Brain microvascular endothelial cell (primary cell): ENCODE results near the gene SDHB.

Source experiments
- DNase-seq: peaks from one replicate; pipeline ENCODE4 v3.0.0-alpha.2; 2020
- H3K27ac ChIP-seq: fragments of 250-450 bp; sonication (Bioruptor Pico); 2 replicates; pipeline ENCODE4 v1.5.1; 2020; ENCODE audit warnings: mild to moderate bottlenecking, moderate library complexity
- H3K27me3 ChIP-seq: fragments of 250-450 bp; sonication (Bioruptor Pico); replicated peaks from 2 replicates; pipeline ENCODE4 v1.5.1; 2020; ENCODE audit warnings: mild to moderate bottlenecking
- H3K36me3 ChIP-seq: fragments of 250-450 bp; sonication (Bioruptor Pico); replicated peaks from 2 replicates; pipeline ENCODE4 v1.5.1; 2020; ENCODE audit warnings: mild to moderate bottlenecking
- H3K4me3 ChIP-seq: 2 replicates; pipeline ENCODE4 v1.5.1; 2011; ENCODE audit warnings: low read depth, mild to moderate bottlenecking, control low read depth, low read length, moderate library complexity
- CTCF ChIP-seq: IDR thresholded peaks from 2 replicates; pipeline ENCODE4 v1.5.1; 2011; ENCODE audit warnings: low read depth, mild to moderate bottlenecking, moderate library complexity, low read length, control low read depth, inconsistent platforms; ENCODE audit errors: missing control alignments
- in situ Hi-C: cut with HindIII; loops from 2 replicates; pipeline ENCODE4 v1.10.0; 2017; ENCODE audit warnings: low sequenced_read_pairs, low pct_ligation_motif_present

SDHB gene

GRCh38 chr1:17047924-17048323 is 5.9 kb downstream of the SDHB start:
- Histone ChIP-seq H3K27ac (no peak overlapping the region), H3K27me3 (no peaks in the 10 kb centered on the region), H3K36me3 (peaks cover 22% of the 10 kb centered on the region), H3K4me3 (no peak overlapping the region)
- no peak for TF ChIP-seq CTCF
- in situ Hi-C loops, result no loop called here
- DNase-seq, result no peak

GRCh38 chr1:17046334-17046657 is 7.5 kb downstream of the SDHB start:
- no peaks in the 10 kb centered on the region for H3K27me3 ChIP-seq
- H3K27ac ChIP-seq, result no peak overlapping the region
- no peak overlapping the region for H3K4me3 ChIP-seq
- TF ChIP-seq CTCF, result no peak
- in situ Hi-C loops, result no loop called here
- peaks cover 33% of the 10 kb centered on the region for H3K36me3 ChIP-seq
- no peak for DNase-seq

GRCh38 chr1:17045634-17046333 is 8.0 kb downstream of the SDHB start:
- Histone ChIP-seq H3K4me3 (no peak overlapping the region), H3K36me3 (peaks cover 35% of the 10 kb centered on the region), H3K27ac (no peak overlapping the region), H3K27me3 (no peaks in the 10 kb centered on the region)
- DNase-seq, result peak; percentile 31
- in situ Hi-C loops, result no loop called here
- peak; percentile 64 for TF ChIP-seq CTCF

GRCh38 chr1:17045150-17045549 is 8.7 kb downstream of the SDHB start:
- Histone ChIP-seq H3K4me3 (no peak overlapping the region), H3K27ac (no peak overlapping the region), H3K36me3 (peaks cover 40% of the 10 kb centered on the region), H3K27me3 (no peaks in the 10 kb centered on the region)
- no peak for DNase-seq
- in situ Hi-C loops, result no loop called here
- TF ChIP-seq CTCF, result no peak

DNA sequence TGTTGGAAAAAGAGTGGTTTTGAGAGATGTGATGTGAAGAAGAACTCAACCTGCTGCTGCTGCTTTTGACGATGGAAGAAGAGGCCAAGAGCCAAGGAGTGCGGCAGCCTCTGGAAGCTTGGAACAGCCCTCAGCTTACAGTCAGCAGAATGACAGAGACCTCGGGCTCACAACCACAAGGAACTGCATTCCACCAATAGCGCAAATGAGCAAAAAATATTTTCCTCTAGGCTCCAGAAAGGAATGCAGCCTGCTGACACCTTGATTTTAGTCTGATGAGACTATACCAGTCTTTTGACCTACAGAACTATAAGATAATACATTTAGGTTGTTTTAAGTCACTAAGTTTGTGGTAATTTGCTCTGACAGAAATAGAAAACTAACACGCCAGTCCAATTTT is 10.2 kb downstream of the SDHB start:
- H3K27me3 ChIP-seq, result no peaks in the 10 kb centered on the region
- in situ Hi-C loops, result no loop called here
- no peak overlapping the region for H3K27ac ChIP-seq
- H3K4me3 ChIP-seq, result no peak overlapping the region
- no peak for DNase-seq
- peaks cover 39% of the 10 kb centered on the region for H3K36me3 ChIP-seq
- no peak for TF ChIP-seq CTCF

- peaks cover 40% of the 10 kb centered on the region for H3K36me3 ChIP-seq
- H3K27me3 ChIP-seq, result no peaks in the 10 kb centered on the region
- in situ Hi-C loops, result no loop called here
- no peak overlapping the region for H3K4me3 ChIP-seq
- peak overlapping the region; percentile 12 for H3K27ac ChIP-seq
- no peak for TF ChIP-seq CTCF
- no peak for DNase-seq
Measured at GRCh38 chr1:17040135-17040534, 13.7 kb downstream of the SDHB start.
